DOHH2 (cell line): Measurements from ENCODE around the gene THOC7.

ENCODE experiments used
- CTCF ChIP-seq: fragments of 200-600 bp; sonication (generic); IDR thresholded peaks from one replicate; pipeline ENCODE4 v1.5.1; 2014; ENCODE audit warnings: antibody characterized with exemption, mild to moderate bottlenecking, low read depth, low read length; ENCODE audit not compliant: poor library complexity, severe bottlenecking
- EZH2phosphoT487 ChIP-seq: fragments of 200-600 bp; sonication (generic); IDR thresholded peaks from 2 replicates; pipeline ENCODE4 v1.6.1; 2017; ENCODE audit warnings: borderline replicate concordance, mild to moderate bottlenecking, antibody characterized with exemption, low read length, moderate library complexity, mixed read lengths

GRCh38 chr3:63870615-63871005 is 7.0 kb upstream of the THOC7 start:
- TF ChIP-seq CTCF, result no peak
- TF ChIP-seq EZH2phosphoT487, result no peak
